NCI-H526 treated with DMSO at 0.1 percent for 48 hours (cell line): Measurements from ENCODE around the gene DBH.

Source experiments
- DNase-seq: peaks from one replicate; lab custom pipeline; 2025; lab: John Stamatoyannopoulos, UW

The DBH gene

DNA sequence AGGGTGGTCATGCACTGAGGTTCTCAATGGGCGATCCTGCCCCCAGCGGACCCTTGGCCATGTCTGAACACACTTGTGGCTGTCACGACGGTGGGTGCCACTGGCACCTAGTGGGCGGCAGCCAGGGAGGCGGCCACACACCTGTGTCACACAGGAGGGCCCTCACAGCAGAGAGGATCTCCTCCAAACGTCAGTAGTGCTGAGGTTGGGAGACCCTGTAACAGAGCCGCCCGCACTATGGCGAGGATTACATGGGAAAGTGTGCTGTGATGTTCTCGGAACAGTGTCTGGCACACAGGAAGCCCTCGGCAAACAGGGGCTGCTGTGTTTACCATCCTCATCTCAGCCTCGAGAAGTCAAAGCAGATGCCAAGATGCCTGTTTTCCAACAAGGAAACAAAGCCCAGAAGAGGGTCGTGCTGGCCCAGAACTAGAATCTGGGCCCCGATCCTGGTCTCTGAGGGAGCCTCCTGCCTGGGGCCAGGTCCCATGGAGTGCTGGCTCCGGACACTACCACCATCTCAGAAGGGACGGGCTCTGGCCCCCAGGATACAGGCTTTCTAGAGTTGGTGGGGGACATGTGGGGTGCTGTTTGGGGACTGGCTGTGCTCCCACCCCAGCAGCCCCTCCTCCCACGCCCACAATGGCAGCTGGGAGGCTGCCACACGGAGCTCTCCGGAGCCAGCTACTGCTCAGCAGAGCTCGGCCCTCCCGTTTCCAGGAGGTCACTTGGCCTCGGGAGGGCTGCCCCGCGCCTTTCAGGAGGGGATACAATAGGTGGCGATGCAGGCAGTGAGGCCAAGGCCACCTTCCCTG lies 48.2 kb downstream of the DBH start:
- DNase-seq = no peak

DNA sequence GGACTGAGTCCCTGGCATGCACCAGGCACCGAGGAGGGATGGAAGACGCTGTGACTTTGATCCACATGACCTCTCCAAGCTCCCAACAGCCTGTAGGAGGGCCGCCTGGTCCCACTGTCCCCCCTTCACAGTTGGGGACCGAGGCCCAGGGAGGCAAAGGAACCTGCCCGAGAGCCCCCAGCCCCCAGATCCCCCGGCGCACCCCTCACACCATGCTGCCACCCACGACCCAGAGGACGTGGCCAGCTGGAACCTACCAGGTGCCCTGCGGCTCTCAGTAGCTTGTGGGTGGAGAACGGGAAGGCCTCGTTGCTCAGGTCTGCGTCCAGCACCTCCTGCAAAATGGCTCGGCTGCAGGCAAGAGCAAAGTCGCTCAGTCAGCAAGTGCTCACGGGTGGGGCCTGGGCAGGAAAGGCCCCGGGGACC lies 48.8 kb downstream of the DBH start:
- no peak for DNase-seq

GRCh38 chr9:133685653-133686609 lies 49.8 kb downstream of the DBH start:
- no peak for DNase-seq

GRCh38 chr9:133686642-133687575 lies 50.7 kb downstream of the DBH start:
- no peak for DNase-seq

DNA sequence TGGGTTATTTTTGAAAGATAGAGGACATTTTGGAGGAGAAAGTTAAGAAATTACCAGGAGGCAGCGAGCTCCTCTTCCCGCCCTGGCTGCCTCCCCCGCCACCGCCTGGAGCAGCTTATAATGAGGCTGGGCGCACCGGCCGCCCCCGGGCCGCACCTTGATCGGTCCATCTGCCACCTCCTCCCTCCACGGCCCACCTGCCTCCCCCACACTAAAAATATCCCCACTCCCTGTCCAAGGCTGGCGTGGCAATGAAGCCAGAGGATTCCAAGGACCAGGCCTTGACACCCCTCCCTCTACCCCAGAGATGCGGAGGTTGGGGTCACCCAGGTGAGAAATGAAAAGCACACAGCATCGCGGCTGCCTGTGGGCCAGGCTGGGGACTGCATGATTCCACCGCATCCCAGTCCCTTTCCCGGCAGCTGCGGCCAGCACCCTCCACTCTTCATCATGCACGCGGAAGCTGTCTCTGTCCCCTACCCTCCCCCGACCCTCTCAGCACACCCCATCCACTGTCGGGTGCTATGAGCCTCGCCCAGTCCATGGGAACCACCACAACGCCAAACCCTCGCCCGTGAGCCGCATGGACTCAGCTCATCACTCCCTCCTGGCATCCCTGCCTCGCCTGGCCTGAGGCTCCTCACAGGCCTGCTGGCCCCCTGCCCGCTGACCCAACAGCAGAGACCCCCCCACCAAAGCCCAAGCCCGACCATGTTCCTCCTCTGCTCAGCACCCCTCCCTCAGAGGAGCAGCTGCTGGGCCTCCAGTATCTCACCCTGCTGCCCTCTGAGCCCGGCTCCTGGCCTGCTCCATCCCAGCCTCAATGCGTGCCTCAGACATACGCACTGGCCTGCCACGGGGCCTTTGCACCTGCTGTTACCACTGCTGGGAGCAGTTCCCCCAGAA lies 51.9 kb downstream of the DBH start:
- DNase-seq = no peak

DNA sequence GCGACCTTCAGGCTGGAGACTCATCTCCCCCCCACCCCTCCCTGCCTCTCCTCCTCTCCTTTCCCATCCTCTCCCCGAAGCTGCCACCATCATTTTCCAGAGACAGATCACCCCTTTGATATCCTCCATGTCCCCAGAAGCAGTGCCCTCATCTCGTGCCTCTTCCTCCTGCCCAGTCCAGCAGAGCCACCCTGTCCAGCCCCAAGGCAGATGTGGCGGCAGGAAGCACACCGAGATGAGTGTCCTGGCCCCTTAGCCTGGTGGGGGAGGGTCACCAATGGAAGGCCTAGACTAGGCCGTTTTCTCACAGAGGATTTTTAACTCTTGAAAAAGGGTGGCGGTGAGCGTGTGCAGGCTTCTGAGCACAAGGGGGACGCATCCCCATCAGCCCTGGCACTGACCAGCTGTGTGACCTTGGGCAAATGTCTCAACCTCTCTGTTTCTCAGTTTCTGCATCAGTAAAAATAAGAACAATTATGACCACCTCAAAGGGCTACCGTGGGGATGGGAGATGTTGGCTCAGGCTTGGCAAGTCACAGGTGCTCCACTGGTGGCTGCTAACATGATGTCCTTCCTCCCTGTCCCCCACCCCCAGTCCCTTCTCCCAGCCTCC lies 53.1 kb downstream of the DBH start:
- DNase-seq = no peak

GRCh38 chr9:133690081-133690561 lies 54.0 kb downstream of the DBH start:
- no peak for DNase-seq

GRCh38 chr9:133691191-133691590 lies 55.0 kb downstream of the DBH start:
- no peak for DNase-seq

DNA sequence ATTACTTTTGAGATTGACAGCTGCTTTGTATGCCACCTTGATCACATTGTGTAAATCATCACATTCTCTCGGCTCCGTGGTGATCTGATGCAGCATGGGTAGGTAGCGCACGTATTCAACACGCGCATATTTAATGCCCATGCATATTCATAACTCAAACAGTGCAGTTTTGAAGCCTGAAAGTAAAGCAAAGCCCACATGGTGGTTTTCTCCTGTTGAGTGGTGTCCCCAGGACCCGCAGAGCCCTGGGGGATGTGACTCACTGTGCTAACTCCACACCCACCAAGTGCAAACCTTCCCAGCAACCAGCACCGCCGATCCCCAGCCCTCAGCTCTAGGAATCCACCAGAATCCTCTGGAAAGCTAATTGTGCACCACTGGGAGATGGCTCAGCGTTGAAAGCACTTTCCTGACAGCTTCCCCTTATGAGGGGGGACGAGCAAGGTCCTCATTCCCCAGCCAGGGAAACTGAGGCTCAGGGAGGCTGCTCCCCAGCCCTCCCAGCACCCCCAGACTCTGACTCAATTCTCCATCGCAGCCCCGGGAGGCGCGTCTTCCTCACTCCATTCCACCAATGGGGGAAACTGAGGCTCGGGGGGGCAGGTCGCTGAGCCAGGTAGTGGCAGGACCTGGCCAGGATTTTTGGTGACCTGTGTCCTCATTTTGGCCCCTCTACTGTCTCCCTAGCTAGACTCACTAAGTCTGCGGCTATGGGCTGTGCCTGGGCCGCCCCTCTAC lies 55.6 kb downstream of the DBH start:
- DNase-seq = no peak

DNA sequence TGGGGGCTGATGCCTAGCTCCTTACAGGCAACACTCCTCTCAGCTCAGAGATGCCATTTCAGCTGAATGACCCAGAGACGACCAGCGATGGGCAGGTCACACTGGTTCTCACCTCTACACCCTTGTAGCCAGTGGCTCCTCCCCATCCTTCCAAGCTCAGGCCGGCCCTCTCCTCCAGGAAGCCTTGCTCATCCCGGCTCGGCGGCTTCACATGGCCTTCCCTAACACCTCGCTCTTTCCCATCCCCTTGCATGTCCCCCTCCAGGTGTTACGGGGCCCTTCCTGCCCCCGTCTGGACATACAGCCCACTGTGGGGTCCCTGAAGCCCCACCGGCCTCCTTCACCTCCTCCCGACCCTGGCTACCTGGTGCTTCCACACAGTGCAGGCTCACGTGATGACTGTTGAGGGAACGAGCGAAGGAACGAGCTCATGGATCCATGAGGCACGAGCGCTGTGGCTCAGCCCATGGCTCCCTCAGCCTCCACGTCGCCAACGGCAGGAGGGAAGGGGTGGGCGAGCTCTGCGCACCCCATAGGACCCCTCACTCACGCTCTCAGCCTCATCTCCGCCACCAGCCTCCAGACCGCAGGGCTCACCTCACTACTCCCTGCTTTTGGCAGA lies 56.3 kb downstream of the DBH start:
- no peak for DNase-seq

GRCh38 chr9:133693116-133693515 lies 57.0 kb downstream of the DBH start:
- DNase-seq = no peak

DNA sequence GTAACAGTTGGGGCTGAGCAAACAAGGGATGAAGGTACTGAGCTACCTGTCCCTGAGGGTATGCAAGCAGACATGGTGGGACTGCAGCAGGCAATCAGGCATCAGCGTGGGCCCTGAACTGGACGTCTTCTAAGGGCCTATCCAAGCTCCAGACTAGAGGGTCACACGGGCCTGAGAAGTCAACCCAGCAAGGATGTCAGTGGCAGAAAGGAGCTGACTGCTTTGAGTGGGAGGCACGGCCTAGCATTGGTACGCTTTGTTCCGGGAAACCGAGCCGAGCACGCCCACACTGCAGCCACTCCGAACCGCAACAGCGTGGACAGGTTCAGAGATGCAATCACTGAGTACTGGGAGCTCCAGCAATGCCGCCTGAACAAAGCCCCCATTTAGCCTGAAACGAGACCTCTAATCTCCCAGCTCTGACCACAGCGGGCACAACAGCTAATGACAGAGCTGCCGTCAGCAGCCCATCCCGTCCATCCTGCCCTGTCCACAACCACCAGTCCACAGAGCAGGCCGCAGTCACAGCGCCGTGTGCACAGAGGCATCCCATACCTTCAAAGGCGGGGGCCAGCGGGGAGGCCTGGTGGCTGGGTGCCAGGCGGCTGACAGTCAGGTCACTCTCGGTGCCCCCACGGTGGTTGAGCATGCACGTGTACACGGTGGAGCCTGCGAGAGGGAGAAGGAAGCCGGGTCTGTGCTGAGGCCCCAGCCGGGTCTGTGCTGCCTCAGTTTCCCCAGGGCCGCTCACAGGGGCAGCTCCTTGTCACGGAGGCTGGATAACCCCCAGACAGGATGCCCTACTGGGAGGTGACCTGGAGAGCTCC lies 57.8 kb downstream of the DBH start:
- no peak for DNase-seq

GRCh38 chr9:133694686-133695085 lies 58.5 kb downstream of the DBH start:
- DNase-seq = no peak

- no peak for DNase-seq
These were observed 59.9 kb downstream of the DBH start for GRCh38 chr9:133696071-133696472.

DNA sequence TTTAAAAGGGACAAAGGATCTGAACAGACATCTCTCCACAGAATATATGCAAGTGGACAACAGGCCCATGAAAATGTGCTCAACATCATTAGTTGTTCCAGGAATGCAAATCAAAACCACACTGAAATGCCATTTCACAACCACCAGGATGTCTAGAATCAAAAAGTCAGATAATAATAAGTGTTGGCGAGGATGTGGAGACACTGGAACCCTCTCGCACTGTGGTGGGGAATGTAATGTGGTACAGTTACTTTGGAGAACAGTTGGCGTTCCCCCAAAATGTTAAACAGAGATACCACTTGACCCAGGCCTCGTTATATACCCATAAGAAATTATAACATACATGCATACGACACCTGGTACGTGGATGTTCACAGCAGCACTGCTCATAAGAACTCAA lies 63.4 kb downstream of the DBH start:
- no peak for DNase-seq

DNA sequence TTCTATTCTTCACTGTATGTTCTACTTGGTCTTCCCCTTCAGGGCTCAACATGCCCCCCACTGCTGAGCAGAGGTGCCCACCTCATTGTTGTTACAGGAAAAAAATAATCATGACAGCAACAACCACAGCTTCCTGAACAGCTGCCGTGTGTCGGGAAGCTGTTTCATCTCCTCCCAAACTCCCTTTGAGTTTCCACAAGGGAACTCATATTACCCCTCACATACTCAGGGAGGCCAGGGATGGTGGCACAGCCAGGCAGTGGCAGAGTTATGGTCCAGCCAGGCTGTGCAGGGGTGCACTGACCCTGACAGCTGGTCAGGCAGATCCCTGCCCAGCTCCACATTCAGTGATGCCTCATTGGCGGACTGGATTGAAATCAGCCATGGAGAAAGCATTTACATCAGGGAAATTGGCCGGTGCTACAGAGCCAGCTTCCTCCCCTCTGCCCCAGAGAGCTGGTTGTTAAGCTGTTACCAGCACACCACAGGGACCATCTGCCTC lies 64.7 kb downstream of the DBH start:
- no peak for DNase-seq

GRCh38 chr9:133701321-133701980 lies 65.3 kb downstream of the DBH start:
- no peak for DNase-seq
